ENCODE measurements around the gene RBCK1. TPM values are rescaled to one million over a fixed set of nuclear protein-coding genes. Genes with fewer than 3 reads are reported as not detected.
"Not testable (repeated sequence)": the region's sequence is repeated elsewhere in the genome, so short reads cannot be mapped to it uniquely, and the experiment has no call there.

Gene RBCK1
- total RNA-seq, 2 donors from 2014 or later = 84.0 to 102 TPM

GRCh38 chr20:469746-470490 is 61.8 kb downstream of the RBCK1 start:
- Histone ChIP-seq H3K4me3 (no peak overlapping the region), H3K27ac (no peak overlapping the region), H3K4me1 (ENCODE audit: control insufficient read depth in 1 of 2, low read depth in 2 of 2) (no peaks in the 10 kb centered on the region), H3K36me3 (no peaks in the 10 kb centered on the region), H3K27me3 (replicated peaks; ENCODE audit: insufficient read depth) (no peaks in the 10 kb centered on the region), H3K9me3 (no peaks in the 10 kb centered on the region)
- no peak for ATAC-seq (ENCODE audit: insufficient number of reproducible peaks, low FRiP score, low read depth)
- TF ChIP-seq CTCF (IDR thresholded peaks at IDR 0.05) = no peak
- DNase-seq (ENCODE audit: low spot score) = no peak

- H3K27me3 ChIP-seq (replicated peaks; ENCODE audit: insufficient read depth) = no peaks in the 10 kb centered on the region
- no peak for ATAC-seq (ENCODE audit: insufficient number of reproducible peaks, low FRiP score, low read depth)
- H3K9me3 ChIP-seq = no peaks in the 10 kb centered on the region
- no peak for DNase-seq (ENCODE audit: low spot score)
- no peaks in the 10 kb centered on the region for H3K36me3 ChIP-seq
- no peak for TF ChIP-seq CTCF (IDR thresholded peaks at IDR 0.05)
- peaks cover 0 to 10% of the 10 kb centered on the region in 2 donors for H3K4me1 ChIP-seq (ENCODE audit: control insufficient read depth in 1 of 2, low read depth in 2 of 2)
- no peak overlapping the region for H3K4me3 ChIP-seq
- H3K27ac ChIP-seq = no peak overlapping the region
These were observed 64.2 kb downstream of the RBCK1 start for GRCh38 chr20:472137-472846.

GRCh38 chr20:472889-473292 is 64.8 kb downstream of the RBCK1 start:
- Histone ChIP-seq H3K9me3 (no peaks in the 10 kb centered on the region), H3K27ac (no peak overlapping the region), H3K27me3 (replicated peaks; ENCODE audit: insufficient read depth) (no peaks in the 10 kb centered on the region), H3K36me3 (no peaks in the 10 kb centered on the region), H3K4me1 (ENCODE audit: control insufficient read depth in 1 of 2, low read depth in 2 of 2) (peaks cover 0 to 10% of the 10 kb centered on the region in 2 donors), H3K4me3 (no peak overlapping the region)
- TF ChIP-seq CTCF (IDR thresholded peaks at IDR 0.05) = no peak
- ATAC-seq (ENCODE audit: insufficient number of reproducible peaks, low FRiP score, low read depth) (no peak), DNase-seq (ENCODE audit: low spot score) (no peak)

GRCh38 chr20:474581-474980 is 66.5 kb downstream of the RBCK1 start:
- Histone ChIP-seq H3K36me3 (no peaks in the 10 kb centered on the region), H3K9me3 (no peaks in the 10 kb centered on the region), H3K27ac (no peak overlapping the region), H3K27me3 (replicated peaks; ENCODE audit: insufficient read depth) (no peaks in the 10 kb centered on the region), H3K4me1 (ENCODE audit: control insufficient read depth in 1 of 2, low read depth in 2 of 2) (peaks cover 3 to 22% of the 10 kb centered on the region in 2 donors), H3K4me3 (no peak overlapping the region)
- TF ChIP-seq CTCF (IDR thresholded peaks at IDR 0.05) = no peak
- no peak for DNase-seq (ENCODE audit: low spot score)
- ATAC-seq (ENCODE audit: insufficient number of reproducible peaks, low FRiP score, low read depth) = no peak

GRCh38 chr20:475463-476357 is 67.6 kb downstream of the RBCK1 start:
- Histone ChIP-seq H3K27me3 (replicated peaks; ENCODE audit: insufficient read depth) (no peaks in the 10 kb centered on the region), H3K4me1 (ENCODE audit: control insufficient read depth in 1 of 2, low read depth in 2 of 2) (peaks cover 3 to 24% of the 10 kb centered on the region in 2 donors), H3K27ac (peak overlapping the region; percentile 5 to 47), H3K9me3 (no peaks in the 10 kb centered on the region), H3K4me3 (no peak overlapping the region), H3K36me3 (no peaks in the 10 kb centered on the region)
- DNase-seq (ENCODE audit: low spot score) (no peak), ATAC-seq (ENCODE audit: insufficient number of reproducible peaks, low FRiP score, low read depth) (no peak)
- no peak for TF ChIP-seq CTCF (IDR thresholded peaks at IDR 0.05)

GRCh38 chr20:476561-477249 is 68.6 kb downstream of the RBCK1 start:
- not testable (repeated sequence) for H3K27me3 ChIP-seq (replicated peaks; ENCODE audit: insufficient read depth); H3K36me3 ChIP-seq; H3K4me3 ChIP-seq; DNase-seq (ENCODE audit: low spot score); ATAC-seq (ENCODE audit: insufficient number of reproducible peaks, low FRiP score, low read depth); H3K9me3 ChIP-seq; H3K27ac ChIP-seq
- H3K4me1 ChIP-seq (ENCODE audit: control insufficient read depth in 1 of 2, low read depth in 2 of 2) = peaks cover 3 to 24% of the 10 kb centered on the region in 2 donors
